Choroid plexus epithelial cell (primary cell): ENCODE results near the gene RBM19.
"Not testable (repeated sequence)": the region's sequence is repeated elsewhere in the genome, so short reads cannot be mapped to it uniquely, and the experiment has no call there.

Experiments
- DNase-seq: peaks from one replicate; pipeline ENCODE4 v3.0.0-alpha.2; 2010; ENCODE audit warnings: low read depth
- H3K4me3 ChIP-seq: 2 replicates; pipeline ENCODE4 v1.5.1; 2011; ENCODE audit warnings: low read depth, mild to moderate bottlenecking, control low read depth, low read length, moderate library complexity
- TF ChIP-seq, protein P1 (sequence below): conservative IDR thresholded peaks from 2 replicates; pipeline ENCODE4 v1.5.1; 2011; ENCODE audit warnings: low read depth, mild to moderate bottlenecking, control low read depth, inconsistent platforms, low read length, moderate library complexity

RBM19 gene

DNA sequence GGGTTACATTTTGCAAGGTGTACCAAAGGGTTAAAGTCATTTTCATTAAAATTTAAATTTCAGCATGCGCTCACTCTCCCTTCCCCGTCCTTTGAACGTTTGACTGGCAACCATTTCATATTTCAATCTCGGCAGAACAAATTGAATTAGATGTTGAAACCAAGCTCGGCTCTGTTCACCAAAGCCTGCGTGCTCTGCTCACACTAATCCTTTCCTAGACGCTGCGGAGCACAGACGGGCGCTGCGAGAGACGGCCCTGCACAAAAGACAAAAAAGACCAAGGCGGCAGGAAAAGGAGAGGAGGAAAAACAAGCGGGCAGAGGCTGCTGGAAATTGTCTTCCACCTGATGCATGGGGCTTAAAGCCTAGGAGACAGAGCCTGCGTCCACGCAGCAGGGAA lies 149.3 kb downstream of the RBM19 start:
- H3K4me3 ChIP-seq: no peak overlapping the region
- TF ChIP-seq, protein P1, sequence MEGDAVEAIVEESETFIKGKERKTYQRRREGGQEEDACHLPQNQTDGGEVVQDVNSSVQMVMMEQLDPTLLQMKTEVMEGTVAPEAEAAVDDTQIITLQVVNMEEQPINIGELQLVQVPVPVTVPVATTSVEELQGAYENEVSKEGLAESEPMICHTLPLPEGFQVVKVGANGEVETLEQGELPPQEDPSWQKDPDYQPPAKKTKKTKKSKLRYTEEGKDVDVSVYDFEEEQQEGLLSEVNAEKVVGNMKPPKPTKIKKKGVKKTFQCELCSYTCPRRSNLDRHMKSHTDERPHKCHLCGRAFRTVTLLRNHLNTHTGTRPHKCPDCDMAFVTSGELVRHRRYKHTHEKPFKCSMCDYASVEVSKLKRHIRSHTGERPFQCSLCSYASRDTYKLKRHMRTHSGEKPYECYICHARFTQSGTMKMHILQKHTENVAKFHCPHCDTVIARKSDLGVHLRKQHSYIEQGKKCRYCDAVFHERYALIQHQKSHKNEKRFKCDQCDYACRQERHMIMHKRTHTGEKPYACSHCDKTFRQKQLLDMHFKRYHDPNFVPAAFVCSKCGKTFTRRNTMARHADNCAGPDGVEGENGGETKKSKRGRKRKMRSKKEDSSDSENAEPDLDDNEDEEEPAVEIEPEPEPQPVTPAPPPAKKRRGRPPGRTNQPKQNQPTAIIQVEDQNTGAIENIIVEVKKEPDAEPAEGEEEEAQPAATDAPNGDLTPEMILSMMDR: no peak
- DNase-seq: no peak

DNA sequence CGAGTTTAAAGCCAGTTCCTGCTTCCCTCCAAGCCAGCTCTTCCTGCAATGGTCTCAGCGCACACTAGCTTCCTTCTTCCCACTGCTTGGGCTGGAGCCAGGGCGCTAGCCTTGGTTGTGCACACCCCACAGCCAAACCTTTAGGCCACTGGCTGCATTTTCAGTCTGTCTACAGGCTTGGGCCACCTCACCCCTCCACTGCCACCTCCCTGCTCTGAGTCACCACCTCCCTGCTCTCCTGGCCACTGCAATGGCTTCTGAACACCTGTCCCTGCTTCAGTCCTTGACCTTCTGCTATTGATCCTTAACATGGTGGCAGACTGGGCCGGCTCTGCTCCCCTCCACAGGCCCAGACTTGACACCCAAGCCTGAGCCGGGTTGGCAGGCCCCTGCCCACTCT lies 151.1 kb downstream of the RBM19 start:
- no peak overlapping the region for H3K4me3 ChIP-seq
- DNase-seq: no peak
- TF ChIP-seq, protein P1: no peak

DNA sequence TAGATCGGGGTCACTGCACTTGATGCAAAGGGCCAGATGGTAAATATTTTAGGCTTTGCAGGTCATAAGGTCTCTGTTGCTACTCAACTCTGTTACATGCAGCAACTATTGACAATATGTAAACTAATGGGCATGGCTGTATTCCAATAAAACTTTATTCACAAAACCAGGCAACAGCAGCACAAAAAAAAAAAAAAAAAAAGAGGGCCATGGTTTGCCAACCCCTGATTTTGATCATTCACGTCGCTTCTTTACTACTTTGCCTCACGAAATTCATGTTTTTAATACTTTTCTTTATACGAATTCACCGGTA lies 152.9 kb downstream of the RBM19 start:
- DNase-seq: no peak
- no peak overlapping the region for H3K4me3 ChIP-seq
- TF ChIP-seq, protein P1: no peak

DNA sequence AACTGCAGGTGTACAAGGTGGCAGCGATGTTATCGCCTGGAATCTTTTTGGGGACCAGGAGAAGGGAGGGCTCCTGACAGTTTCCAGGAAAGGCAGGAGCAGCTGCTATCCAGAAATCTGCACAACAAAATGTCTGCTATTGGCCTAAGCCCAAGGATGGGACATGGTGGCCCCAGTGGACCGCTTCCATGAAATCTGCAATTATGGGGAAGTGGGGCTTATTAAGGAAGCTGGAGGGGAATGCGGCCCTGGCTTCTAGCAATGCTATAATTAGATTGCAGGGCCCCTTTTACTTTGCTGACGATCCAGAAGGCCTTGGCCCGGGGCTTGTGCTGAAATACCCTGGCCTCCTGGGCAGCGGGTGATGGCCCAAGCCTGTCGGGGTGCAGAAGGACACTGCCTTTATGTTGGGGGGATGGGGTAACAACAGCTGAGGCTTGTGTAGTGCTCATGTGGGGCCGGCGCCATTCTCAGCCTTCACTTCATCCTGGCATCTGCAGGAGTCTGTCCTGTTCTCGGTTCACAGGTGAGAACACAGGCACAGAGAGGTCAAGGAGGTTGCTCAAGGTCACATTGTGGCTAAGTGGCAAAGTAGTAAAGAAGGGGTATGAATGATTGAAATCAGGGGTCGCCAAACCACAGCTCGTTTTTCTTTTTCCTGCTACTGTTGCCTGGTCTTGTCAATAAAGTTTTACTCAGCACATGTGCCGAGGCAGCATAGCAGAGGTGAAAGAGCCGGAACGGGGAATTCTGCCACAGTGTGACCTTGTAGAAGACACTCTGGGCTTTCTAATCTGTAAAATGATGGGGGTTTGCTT lies 153.5 kb downstream of the RBM19 start:
- TF ChIP-seq, protein P1: no peak
- H3K4me3 ChIP-seq: no peak overlapping the region
- no peak for DNase-seq

DNA sequence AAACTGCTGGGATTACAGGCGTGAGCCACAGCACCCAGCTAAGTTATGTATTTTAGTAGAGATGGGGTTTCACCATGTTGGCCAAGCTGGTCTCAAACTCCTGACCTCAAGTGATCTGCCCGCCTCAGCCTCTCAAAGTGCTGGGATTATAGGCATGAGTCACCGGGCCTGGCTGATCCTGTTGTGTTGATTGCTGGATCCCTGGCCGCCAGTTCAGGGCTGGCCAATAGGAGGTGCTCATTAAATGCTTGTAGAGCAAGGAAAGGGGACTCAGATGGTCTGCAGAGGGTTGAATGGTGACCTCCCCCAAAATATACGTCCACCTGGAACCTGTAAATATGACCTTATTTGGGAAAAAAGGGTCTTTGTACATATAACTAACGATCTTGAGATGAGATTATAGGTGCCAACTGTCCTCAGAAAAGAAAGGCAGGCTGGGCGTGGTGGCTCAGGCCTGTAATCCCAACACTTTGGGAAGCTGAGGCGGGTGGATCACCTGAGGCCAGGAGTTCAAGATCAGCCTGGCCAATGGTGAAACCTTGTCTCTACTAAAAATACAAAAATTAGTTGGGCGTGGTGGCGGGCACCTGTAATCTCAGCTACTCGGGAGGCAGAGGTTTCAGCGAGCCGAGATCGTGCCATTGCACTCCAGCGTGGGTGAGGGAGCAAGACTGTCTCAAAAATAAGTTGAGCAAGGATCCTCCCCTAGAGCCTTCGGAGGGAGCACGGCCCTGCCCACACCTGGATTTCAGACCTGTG lies 156.5 kb downstream of the RBM19 start:
- not testable (repeated sequence) for DNase-seq, H3K4me3 ChIP-seq

DNA sequence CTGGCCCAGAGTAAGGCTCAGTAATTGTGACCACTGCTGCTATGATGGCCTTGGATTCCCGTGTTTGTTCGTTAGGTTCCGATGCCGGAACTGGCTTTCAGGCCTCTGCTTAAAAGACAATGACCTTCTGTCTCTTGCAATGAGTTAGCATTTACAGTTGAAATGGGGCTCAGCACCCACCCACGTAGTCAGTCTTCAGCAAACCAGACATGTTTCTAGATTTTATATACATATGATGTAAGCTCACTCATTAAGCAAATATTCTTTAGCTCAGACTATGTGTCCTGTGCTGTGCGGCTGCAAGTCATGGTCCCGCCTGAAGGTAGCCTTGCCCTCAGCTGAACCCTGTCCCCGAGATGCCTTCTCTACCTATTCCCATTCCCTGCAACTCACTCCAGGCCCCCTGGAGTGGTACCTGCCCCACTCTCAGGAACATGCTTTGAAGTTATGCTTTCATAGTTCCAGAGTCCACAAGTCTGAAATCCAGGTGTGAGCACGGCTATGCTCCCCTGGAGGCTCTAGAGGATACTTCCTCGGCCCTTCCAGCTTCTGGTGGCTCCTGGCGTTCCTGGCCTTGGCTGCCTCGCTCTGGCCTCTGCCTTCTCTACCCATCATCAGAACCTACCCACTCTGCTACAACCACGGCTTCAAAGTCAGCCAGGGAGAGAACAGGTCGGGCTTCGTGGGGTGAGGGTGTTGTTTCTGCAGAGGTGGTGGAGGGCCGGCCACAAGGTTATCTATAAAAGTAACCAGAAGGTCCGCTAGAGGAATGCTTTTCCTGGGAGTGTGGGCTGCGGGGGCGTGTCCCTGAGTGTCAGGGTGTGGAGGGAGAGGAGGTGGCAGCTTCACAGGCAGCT lies 157.8 kb downstream of the RBM19 start:
- no peak overlapping the region for H3K4me3 ChIP-seq
- TF ChIP-seq, protein P1: no peak
- no peak for DNase-seq

DNA sequence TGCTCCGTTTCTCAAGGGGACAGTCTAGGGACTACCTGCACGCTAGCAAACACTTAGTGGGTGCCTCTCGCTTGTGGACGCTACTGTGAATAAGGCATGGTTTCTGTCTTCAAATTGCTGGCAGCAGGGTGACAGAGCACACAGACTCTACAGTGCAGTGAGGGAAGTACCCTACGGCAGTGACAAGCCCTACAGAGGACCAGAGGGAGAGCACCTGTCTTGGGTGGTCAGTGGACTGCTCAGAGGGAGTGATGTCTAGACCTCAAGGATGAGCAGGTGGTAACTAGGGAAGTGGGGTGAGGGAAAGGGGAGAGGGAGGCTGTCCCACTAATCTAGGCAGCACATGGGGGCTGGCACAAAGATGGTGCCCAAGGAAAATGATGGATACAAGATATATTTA lies 160.5 kb downstream of the RBM19 start:
- H3K4me3 ChIP-seq: no peak overlapping the region
- DNase-seq: no peak
- TF ChIP-seq, protein P1: no peak
